Suprapubic skin (tissue), 4 donors: ENCODE results near the gene PROSER2.

Source experiments
- CTCF ChIP-seq, 2 donors: fragments of 200-600 bp in 1 of 2; fragments of 450-650 bp in 1 of 2; sonication (generic) in 1 of 2; IDR thresholded peaks; one replicate each; pipeline ENCODE4 v1.5.1; 2016 to 2019; ENCODE audit warnings: antibody characterized with exemption in 2 of 2, mild to moderate bottlenecking in 1 of 2, moderate library complexity in 1 of 2
- EP300 ChIP-seq: sonication (generic); formaldehyde crosslinking; IDR thresholded peaks from one replicate; pipeline ENCODE4 v1.6.1; 2017; ENCODE audit warnings: antibody characterized with exemption
- POLR2A ChIP-seq, 2 donors: fragments of 450-650 bp; IDR thresholded peaks; one replicate each; pipeline ENCODE4 v1.6.1; 2017; ENCODE audit warnings: antibody characterized with exemption in 2 of 2, mild to moderate bottlenecking in 2 of 2, moderate library complexity in 2 of 2
- POLR2AphosphoS5 ChIP-seq, 3 donors: sonication (generic); formaldehyde crosslinking; IDR thresholded peaks; one replicate each; pipeline ENCODE4 v1.6.1; 2017; ENCODE audit warnings: antibody characterized with exemption in 3 of 3

DNA sequence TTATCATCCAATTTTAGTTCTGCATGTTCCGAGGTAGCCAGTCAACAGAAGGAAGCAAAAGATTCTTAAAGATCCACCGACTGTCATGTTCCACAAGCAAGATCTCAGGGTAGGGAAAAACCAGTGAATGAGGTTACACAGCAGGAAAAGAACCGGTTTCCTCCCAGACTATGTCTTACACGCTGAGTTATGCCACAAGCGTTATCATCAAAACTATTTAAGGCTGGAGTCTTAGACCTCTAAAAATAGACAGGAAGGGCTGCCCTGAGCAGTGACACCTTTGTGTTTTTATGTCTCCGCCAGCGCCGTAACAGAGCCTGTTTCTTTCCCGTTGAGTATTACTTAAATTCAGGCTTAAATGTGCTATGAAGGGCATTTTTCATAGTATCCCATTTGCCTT is 48.3 kb downstream of the PROSER2 start:
- no peak for TF ChIP-seq CTCF (IDR thresholded peaks at IDR 0.05)
- TF ChIP-seq EP300: no peak
- no peak for TF ChIP-seq POLR2AphosphoS5 (IDR thresholded peaks at IDR 0.05)
- no peak for TF ChIP-seq POLR2A (IDR thresholded peaks at IDR 0.05)
